ENCODE measurements around the gene DDC. TPM values are rescaled to one million over a fixed set of nuclear protein-coding genes. Genes with fewer than 3 reads are reported as not detected.

Gene DDC
- total and polyA plus RNA-seq, 7 donors = 0.10 to 1.7 (median 0.59) TPM

DNA sequence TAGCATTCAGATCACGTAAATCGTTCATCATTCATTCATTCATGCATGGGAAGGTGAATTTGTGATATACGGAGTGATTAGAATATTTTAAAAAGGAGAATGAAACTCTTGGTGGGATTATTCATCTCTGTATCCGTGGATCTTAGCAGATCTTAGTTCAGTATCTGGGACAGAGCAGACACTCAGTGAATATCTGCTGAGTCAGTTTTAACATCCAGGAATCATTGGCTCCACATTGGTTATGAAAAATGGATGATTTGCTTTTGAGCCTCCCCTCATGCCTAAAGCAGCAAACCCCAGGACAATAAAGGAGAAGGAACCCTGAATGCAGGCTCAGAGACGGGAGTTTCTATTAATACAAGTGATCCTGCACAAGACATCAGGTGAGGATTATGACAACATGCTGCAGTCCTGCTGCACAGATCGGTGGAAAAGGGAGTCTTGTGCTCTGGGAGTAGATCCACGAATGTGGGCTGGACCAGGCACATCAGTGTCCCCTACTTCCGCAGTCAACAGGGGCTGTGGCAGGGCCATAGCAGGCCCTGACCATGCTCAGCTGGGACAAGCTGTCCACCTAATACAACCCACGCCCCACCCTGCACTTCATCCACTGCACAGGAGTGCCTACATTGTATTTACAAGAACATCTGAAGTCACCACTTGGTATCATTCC lies 88.1 kb downstream of the DDC start:
- H3K4me3 ChIP-seq = no peak overlapping the region
- H3K36me3 ChIP-seq (ENCODE audit: insufficient read depth in 1 of 2, low read depth in 1 of 2) = no peaks in the 10 kb centered on the region
- ATAC-seq = no peak
- H3K9me3 ChIP-seq = no peaks in the 10 kb centered on the region
- TF ChIP-seq, protein P1, sequence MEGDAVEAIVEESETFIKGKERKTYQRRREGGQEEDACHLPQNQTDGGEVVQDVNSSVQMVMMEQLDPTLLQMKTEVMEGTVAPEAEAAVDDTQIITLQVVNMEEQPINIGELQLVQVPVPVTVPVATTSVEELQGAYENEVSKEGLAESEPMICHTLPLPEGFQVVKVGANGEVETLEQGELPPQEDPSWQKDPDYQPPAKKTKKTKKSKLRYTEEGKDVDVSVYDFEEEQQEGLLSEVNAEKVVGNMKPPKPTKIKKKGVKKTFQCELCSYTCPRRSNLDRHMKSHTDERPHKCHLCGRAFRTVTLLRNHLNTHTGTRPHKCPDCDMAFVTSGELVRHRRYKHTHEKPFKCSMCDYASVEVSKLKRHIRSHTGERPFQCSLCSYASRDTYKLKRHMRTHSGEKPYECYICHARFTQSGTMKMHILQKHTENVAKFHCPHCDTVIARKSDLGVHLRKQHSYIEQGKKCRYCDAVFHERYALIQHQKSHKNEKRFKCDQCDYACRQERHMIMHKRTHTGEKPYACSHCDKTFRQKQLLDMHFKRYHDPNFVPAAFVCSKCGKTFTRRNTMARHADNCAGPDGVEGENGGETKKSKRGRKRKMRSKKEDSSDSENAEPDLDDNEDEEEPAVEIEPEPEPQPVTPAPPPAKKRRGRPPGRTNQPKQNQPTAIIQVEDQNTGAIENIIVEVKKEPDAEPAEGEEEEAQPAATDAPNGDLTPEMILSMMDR (IDR thresholded peaks at IDR 0.05) = no peak
- no peaks in the 10 kb centered on the region for H3K27me3 ChIP-seq (ENCODE audit: insufficient read depth in 3 of 3, low read length in 2 of 3)
- no peak for DNase-seq
- intact Hi-C loops (cut with DNase I) = no loop called here
- WGBS, 3 donors = 91 to 93% (median 91%) methylated on average over 9 of the region's 9 CpGs
- peaks cover 22% of the 10 kb centered on the region for H3K4me1 ChIP-seq
- H3K27ac ChIP-seq = no peak overlapping the region

DNA sequence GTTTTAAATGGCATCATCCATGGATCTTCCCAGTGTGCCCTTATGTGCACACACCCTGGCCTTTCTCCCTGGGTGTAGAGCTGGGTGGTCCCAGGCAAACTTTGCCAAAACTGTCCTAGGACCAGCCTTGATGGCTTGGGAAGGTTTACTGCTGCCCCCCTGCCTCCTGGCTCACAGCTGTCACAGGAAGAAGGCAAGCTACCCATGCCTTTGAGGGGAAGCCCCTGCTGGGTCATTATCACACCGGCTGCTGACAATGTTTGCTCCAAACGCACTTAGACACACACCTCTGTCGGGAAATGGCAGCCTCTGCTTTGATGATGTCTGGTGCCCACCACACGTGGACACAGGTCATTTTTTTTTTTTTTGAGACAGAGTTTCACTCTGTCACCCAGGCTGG lies 89.9 kb downstream of the DDC start:
- intact Hi-C loops (cut with DNase I) = no loop called here
- no peaks in the 10 kb centered on the region for H3K36me3 ChIP-seq (ENCODE audit: insufficient read depth in 1 of 2, low read depth in 1 of 2)
- H3K4me3 ChIP-seq = no peak overlapping the region
- TF ChIP-seq, protein P1 (IDR thresholded peaks at IDR 0.05) = no peak
- 46 to 72% (median 57%) methylated on average over 4 of the region's 4 CpGs for WGBS, 3 donors
- H3K9me3 ChIP-seq = no peaks in the 10 kb centered on the region
- no peak overlapping the region for H3K27ac ChIP-seq
- DNase-seq (no peak), ATAC-seq (no peak)
- H3K27me3 ChIP-seq (ENCODE audit: insufficient read depth in 3 of 3, low read length in 2 of 3) = no peaks in the 10 kb centered on the region
- peaks cover 22% of the 10 kb centered on the region for H3K4me1 ChIP-seq

DNA sequence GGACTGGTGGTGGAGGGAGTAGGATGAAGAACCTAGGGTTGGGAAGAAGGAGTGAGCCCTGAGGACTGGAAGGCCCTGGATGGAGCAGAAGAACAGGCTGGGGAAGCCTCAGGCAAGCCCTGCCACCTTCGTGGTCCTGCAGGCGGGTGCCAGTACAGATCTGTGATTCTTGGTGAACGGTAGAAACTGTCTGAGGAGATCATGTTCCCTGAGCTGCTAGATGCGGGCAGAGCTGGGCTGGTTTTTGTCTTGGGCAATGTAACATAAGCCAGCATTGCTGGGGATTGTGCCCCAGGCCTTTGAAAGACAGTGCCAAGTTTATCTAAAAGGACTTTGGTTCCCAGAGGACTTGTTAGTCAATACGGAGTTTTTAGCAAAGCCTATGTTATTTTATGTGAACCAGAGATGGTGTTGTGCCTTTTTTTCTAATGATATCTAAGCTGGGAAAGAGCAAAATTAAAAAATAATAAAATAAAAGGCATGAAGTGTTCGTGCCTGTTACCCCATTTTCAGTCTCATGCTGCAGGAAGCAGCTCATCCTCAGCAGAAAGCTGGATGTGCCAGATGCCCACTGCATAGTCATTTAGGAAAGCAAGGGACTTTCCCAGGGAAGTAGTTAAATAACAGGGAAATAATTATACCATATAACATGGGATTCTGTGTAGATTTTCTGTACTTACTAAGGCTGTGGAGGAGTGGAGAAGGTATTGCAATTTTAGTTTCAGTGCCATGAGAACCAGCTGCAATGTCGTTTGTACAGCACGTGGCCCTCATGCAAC lies 90.6 kb downstream of the DDC start:
- no peak for DNase-seq
- Histone ChIP-seq H3K27ac (peak overlapping the region; percentile 73), H3K36me3 (ENCODE audit: insufficient read depth in 1 of 2, low read depth in 1 of 2) (no peaks in the 10 kb centered on the region), H3K4me3 (no peak overlapping the region), H3K4me1 (peaks cover 27% of the 10 kb centered on the region), H3K9me3 (no peaks in the 10 kb centered on the region), H3K27me3 (ENCODE audit: insufficient read depth in 3 of 3, low read length in 2 of 3) (no peaks in the 10 kb centered on the region)
- peak; percentile 57 to 73 (median 64) for ATAC-seq
- TF ChIP-seq, protein P1 (IDR thresholded peaks at IDR 0.05) = no peak
- 27 to 53% (median 32%) methylated on average over 8 of the region's 8 CpGs for WGBS, 3 donors
- intact Hi-C loops (cut with DNase I) = loop anchor here (1.0 to 5.0 kb wide), 2 partner anchors 28 to 118 kb away; no protein-coding TSS in a partner anchor

DNA sequence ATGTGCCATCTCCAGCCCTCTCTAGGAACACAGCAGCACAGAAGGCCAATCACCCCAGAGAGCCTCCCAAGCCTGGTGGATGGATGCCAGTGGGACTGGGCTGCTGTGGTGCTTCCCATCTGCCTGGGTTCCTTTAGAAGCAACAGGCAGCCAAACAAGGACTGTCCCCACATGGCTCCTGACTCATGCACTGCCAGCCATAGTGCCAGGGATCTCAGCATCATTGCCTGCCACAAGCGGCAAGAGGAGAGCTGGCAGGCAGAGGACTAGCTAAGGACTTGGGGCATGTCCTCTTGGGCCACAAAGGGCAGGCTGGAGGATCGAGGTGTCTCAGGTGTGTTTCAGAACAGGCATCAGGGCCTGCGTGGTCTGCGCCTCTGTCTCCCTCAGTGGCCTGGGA lies 91.7 kb downstream of the DDC start:
- DNase-seq (peak; percentile 71 to 85), ATAC-seq (peak; percentile 89 to 95 (median 92))
- 51 to 72% (median 65%) methylated on average over 4 of the region's 4 CpGs for WGBS, 3 donors
- no peaks in the 10 kb centered on the region for H3K9me3 ChIP-seq
- H3K4me3 ChIP-seq = no peak overlapping the region
- intact Hi-C loops (cut with DNase I) = loop anchor here in 1 of 2 donors (5.0 kb wide), 1 partner anchor 119 kb away; no protein-coding TSS in a partner anchor
- H3K36me3 ChIP-seq (ENCODE audit: insufficient read depth in 1 of 2, low read depth in 1 of 2) = no peaks in the 10 kb centered on the region
- H3K27ac ChIP-seq = peak overlapping the region; percentile 73
- no peaks in the 10 kb centered on the region for H3K27me3 ChIP-seq (ENCODE audit: insufficient read depth in 3 of 3, low read length in 2 of 3)
- peaks cover 27% of the 10 kb centered on the region for H3K4me1 ChIP-seq
- TF ChIP-seq, protein P1 (IDR thresholded peaks at IDR 0.05) = no peak
